ENCODE results near the gene SMARCA2.

Gene SMARCA2

GRCh38 chr9:2174911-2175310, 159.8 kb downstream of the SMARCA2 start:
- Histone ChIP-seq H4K20me1 (ENCODE audit: insufficient read depth, low read length, poor library complexity, severe bottlenecking) (no peaks in the 10 kb centered on the region), H3K79me2 (ENCODE audit: insufficient read depth, low read length) (peaks cover 4% of the 10 kb centered on the region; the same call in 1 of the 2 replicates), H3K9me2 (replicated peaks; ENCODE audit: low read depth, low read length) (no peaks in the 10 kb centered on the region), H3K27me3 (ENCODE audit: insufficient read depth, low read length, poor library complexity, severe bottlenecking) (no peaks in the 10 kb centered on the region), H3K4me1 (ENCODE audit: insufficient read depth, low read length, poor library complexity, severe bottlenecking) (no peaks in the 10 kb centered on the region), H3K36me3 (ENCODE audit: insufficient read depth, low read length) (peaks cover 53% of the 10 kb centered on the region; the same call in 1 of the 2 replicates), H3K4me2 (ENCODE audit: low read depth, low read length, poor library complexity, severe bottlenecking) (no peak overlapping the region), H3K4me3 (ENCODE audit: low read length, poor library complexity, severe bottlenecking) (no peak overlapping the region), H3F3A (ENCODE audit: low read depth) (no peaks in the 10 kb centered on the region), H2AFZ (ENCODE audit: low read length) (no peak overlapping the region), H3K9me3 (ENCODE audit: insufficient read depth, low read depth, low read length) (no peaks in the 10 kb centered on the region), H3K9ac (ENCODE audit: low read depth, low read length, poor library complexity, severe bottlenecking) (no peak overlapping the region)
- TF ChIP-seq EZH2phosphoT487 (IDR thresholded peaks at IDR 0.05; ENCODE audit: borderline replicate concordance), result no peak
- TF ChIP-seq, protein P1, sequence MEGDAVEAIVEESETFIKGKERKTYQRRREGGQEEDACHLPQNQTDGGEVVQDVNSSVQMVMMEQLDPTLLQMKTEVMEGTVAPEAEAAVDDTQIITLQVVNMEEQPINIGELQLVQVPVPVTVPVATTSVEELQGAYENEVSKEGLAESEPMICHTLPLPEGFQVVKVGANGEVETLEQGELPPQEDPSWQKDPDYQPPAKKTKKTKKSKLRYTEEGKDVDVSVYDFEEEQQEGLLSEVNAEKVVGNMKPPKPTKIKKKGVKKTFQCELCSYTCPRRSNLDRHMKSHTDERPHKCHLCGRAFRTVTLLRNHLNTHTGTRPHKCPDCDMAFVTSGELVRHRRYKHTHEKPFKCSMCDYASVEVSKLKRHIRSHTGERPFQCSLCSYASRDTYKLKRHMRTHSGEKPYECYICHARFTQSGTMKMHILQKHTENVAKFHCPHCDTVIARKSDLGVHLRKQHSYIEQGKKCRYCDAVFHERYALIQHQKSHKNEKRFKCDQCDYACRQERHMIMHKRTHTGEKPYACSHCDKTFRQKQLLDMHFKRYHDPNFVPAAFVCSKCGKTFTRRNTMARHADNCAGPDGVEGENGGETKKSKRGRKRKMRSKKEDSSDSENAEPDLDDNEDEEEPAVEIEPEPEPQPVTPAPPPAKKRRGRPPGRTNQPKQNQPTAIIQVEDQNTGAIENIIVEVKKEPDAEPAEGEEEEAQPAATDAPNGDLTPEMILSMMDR (conservative IDR thresholded peaks at IDR 0.05; ENCODE audit: low read length), result no peak

- Histone ChIP-seq H3F3A (ENCODE audit: low read depth) (no peaks in the 10 kb centered on the region), H3K36me3 (ENCODE audit: insufficient read depth, low read length) (peaks cover 31% of the 10 kb centered on the region; the same call in 1 of the 2 replicates), H3K4me1 (ENCODE audit: insufficient read depth, low read length, poor library complexity, severe bottlenecking) (no peaks in the 10 kb centered on the region), H3K79me2 (ENCODE audit: insufficient read depth, low read length) (no peaks in the 10 kb centered on the region), H3K27me3 (ENCODE audit: insufficient read depth, low read length, poor library complexity, severe bottlenecking) (no peaks in the 10 kb centered on the region), H2AFZ (ENCODE audit: low read length) (no peak overlapping the region), H3K4me2 (ENCODE audit: low read depth, low read length, poor library complexity, severe bottlenecking) (no peak overlapping the region), H3K4me3 (ENCODE audit: low read length, poor library complexity, severe bottlenecking) (no peak overlapping the region), H3K9me3 (ENCODE audit: insufficient read depth, low read depth, low read length) (no peaks in the 10 kb centered on the region), H4K20me1 (ENCODE audit: insufficient read depth, low read length, poor library complexity, severe bottlenecking) (no peaks in the 10 kb centered on the region), H3K9ac (ENCODE audit: low read depth, low read length, poor library complexity, severe bottlenecking) (no peak overlapping the region), H3K9me2 (replicated peaks; ENCODE audit: low read depth, low read length) (no peaks in the 10 kb centered on the region)
- TF ChIP-seq EZH2phosphoT487 (IDR thresholded peaks at IDR 0.05; ENCODE audit: borderline replicate concordance), result no peak
- TF ChIP-seq, protein P1 (conservative IDR thresholded peaks at IDR 0.05; ENCODE audit: low read length), result no peak
Observed at GRCh38 chr9:2177121-2177520, 162.0 kb downstream of the SMARCA2 start.

DNA sequence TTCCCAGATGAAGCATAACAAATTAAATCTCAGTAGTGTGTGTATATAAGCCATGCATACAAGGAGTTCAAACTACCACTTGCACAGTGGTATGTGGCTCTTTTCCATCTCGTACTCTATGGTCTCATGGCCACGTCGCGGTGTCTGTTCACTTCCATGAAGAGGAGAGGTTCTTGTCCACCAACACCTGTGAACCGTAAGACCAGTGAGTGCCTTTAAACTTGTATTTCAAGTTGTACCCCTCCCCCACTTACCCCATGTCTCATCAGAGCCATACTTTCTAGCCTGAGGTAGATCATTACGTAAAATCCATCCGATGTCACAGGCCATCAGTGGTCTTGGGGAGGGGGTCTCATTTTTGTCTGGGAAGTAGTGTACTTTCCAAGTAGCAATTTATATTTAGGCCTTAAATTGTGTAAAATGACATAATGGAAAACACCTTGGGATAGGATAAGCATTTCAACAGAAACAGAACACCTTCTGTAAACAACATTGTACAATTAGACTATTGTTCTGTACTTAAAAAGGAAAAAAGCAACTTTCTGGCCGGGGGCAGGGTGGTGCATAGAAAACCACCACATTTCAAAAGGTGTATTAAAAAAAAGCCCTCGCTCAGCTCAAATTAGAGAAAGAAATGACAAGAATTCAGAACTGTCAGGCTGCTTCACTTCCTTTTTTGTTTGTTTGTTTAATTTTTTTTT, 163.0 kb downstream of the SMARCA2 start:
- Histone ChIP-seq H3K9me3 (ENCODE audit: insufficient read depth, low read depth, low read length) (no peaks in the 10 kb centered on the region), H2AFZ (ENCODE audit: low read length) (no peak overlapping the region), H3K9ac (ENCODE audit: low read depth, low read length, poor library complexity, severe bottlenecking) (no peak overlapping the region), H4K20me1 (ENCODE audit: insufficient read depth, low read length, poor library complexity, severe bottlenecking) (no peaks in the 10 kb centered on the region), H3K79me2 (ENCODE audit: insufficient read depth, low read length) (no peaks in the 10 kb centered on the region), H3K4me2 (ENCODE audit: low read depth, low read length, poor library complexity, severe bottlenecking) (no peak overlapping the region), H3K36me3 (ENCODE audit: insufficient read depth, low read length) (peaks cover 25% of the 10 kb centered on the region; the same call in 1 of the 2 replicates), H3F3A (ENCODE audit: low read depth) (no peaks in the 10 kb centered on the region), H3K27me3 (ENCODE audit: insufficient read depth, low read length, poor library complexity, severe bottlenecking) (no peaks in the 10 kb centered on the region), H3K4me1 (ENCODE audit: insufficient read depth, low read length, poor library complexity, severe bottlenecking) (no peaks in the 10 kb centered on the region), H3K9me2 (replicated peaks; ENCODE audit: low read depth, low read length) (no peaks in the 10 kb centered on the region), H3K4me3 (ENCODE audit: low read length, poor library complexity, severe bottlenecking) (no peak overlapping the region)
- TF ChIP-seq, protein P1 (conservative IDR thresholded peaks at IDR 0.05; ENCODE audit: low read length), result no peak
- no peak for TF ChIP-seq EZH2phosphoT487 (IDR thresholded peaks at IDR 0.05; ENCODE audit: borderline replicate concordance)
